ENCODE measurements around the gene CAPN2. TPM values are rescaled to one million over a fixed set of nuclear protein-coding genes. Genes with fewer than 3 reads are reported as not detected.
A peak's percentile ranks its signal among the peaks of the same experiment; 100 is the strongest.

The CAPN2 gene
- total RNA-seq, 2 donors from 2014 or later: 61.4 to 72.3 TPM

DNA sequence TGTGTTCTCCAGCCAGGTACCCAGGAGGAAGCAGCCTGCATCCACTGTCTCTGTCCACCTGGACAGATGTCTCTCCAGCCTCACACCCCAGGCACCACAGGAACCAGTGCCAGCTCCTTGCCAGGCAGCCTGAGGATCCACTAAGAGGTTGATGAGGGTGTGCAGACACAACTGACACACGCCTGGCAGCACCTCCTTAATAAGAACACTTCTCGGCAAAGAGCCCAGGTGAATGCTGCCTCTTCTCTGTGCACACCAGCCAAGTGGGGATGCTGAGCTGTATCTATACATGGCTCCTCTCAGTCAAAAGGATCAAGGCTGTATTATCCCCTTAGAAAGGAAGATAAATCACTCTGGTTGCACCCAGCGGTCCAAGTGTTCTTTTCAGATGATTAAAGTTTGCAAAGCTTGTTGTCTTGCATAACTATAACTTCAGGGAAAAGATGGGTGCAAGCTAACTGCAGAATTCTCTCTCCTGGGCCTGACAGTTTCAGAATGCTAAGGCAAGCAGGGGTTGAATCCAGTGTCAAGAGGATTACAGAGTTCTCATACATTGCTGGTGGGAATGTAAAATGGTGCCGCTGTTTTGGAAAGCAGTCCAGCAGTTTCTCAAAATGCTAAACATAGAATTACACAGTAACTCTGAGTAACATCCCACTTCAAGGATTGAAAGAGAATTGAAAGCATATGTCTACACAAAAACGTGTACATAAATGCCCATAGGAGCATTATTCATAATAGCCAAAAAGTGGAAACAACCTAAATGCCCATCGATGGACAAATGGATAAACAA, 43.1 kb upstream of the CAPN2 start:
- no peaks in the 10 kb centered on the region for H3K36me3 ChIP-seq
- H3K27ac ChIP-seq: no peak overlapping the region
- TF ChIP-seq, protein P1, sequence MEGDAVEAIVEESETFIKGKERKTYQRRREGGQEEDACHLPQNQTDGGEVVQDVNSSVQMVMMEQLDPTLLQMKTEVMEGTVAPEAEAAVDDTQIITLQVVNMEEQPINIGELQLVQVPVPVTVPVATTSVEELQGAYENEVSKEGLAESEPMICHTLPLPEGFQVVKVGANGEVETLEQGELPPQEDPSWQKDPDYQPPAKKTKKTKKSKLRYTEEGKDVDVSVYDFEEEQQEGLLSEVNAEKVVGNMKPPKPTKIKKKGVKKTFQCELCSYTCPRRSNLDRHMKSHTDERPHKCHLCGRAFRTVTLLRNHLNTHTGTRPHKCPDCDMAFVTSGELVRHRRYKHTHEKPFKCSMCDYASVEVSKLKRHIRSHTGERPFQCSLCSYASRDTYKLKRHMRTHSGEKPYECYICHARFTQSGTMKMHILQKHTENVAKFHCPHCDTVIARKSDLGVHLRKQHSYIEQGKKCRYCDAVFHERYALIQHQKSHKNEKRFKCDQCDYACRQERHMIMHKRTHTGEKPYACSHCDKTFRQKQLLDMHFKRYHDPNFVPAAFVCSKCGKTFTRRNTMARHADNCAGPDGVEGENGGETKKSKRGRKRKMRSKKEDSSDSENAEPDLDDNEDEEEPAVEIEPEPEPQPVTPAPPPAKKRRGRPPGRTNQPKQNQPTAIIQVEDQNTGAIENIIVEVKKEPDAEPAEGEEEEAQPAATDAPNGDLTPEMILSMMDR (IDR thresholded peaks at IDR 0.05): no peak
- no peaks in the 10 kb centered on the region for H3K4me1 ChIP-seq
- no peaks in the 10 kb centered on the region for H3K27me3 ChIP-seq
- H3K9me3 ChIP-seq: peaks cover 0 to 4% of the 10 kb centered on the region in 2 donors
- no peak overlapping the region for H3K4me3 ChIP-seq
- DNase-seq (ENCODE audit: low spot score): no peak

DNA sequence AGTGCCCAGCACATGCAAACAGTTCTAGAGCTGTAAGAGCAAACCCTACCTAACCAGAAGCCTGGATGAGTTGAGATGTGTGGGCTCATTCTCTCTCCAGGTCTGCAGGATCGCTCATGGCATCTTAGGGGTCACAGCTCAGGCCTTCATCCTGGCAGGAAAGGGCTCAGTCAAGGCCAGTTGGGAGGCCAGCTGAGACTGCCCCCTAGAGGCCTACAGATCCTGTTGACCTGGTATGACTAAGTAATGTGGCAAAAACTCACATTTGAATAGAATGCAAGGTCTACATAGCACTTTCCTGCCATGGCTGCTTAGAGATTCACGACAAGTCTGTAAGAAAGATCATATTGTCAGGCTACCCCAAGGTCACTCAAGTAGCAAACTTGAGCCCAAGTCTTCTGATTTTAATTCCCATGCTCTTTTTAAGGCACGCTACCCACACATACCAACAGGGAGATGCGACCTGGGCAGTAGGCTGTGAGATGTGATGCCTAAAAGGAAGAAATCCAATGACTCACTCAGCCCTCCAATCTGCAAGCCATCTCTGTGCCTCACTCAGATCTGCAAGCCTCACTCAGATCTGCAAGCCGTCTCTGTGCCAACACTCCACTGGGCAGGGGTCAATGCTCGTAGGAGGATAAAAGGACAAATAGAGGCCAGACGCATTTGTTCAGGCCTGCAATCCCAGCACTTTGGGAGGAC, 41.7 kb upstream of the CAPN2 start:
- H3K9me3 ChIP-seq: peaks cover 0 to 5% of the 10 kb centered on the region in 2 donors
- no peaks in the 10 kb centered on the region for H3K36me3 ChIP-seq
- TF ChIP-seq, protein P1 (IDR thresholded peaks at IDR 0.05): peak in 1 of 2 donors; percentile 41
- no peaks in the 10 kb centered on the region for H3K4me1 ChIP-seq
- no peak overlapping the region for H3K27ac ChIP-seq
- DNase-seq (ENCODE audit: low spot score): no peak
- no peak overlapping the region for H3K4me3 ChIP-seq
- no peaks in the 10 kb centered on the region for H3K27me3 ChIP-seq

DNA sequence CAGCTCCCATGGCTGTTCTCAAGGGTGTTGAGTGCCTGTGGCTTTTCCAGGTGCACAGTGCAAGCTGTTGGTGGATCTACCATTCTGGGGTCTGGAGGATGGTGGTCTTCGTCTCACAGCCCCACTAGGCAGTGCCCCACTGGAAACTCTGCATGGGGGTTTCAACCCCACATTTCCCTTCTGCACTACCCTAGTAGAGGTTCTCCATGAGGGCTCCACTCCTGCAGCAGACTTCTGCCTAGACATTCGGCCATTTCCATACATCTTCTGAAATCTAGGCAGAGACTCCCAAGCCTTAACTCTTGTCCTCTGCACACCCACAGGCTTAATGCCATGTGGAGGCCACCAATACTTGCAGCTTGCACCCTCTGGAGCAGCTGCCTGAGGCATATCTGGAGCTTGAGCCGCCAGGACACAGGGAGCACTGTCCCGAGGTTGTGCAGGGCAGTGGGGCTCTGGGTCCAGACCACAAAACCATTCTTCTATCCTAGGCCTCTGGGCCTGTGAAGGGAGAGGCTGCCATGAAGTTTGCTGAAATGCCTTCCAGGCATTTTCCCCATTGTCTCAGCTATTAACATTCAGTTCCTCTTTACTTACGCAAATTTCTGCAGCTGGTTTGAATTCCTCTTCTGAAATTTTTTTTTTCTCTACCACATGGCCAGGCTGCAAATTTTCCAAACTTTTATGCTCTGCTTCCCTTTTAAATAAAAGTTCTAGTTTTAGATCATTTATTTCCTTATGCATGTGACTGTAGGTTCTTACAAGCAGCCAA, 38.0 kb upstream of the CAPN2 start:
- Histone ChIP-seq H3K27me3 (no peaks in the 10 kb centered on the region), H3K4me3 (no peak overlapping the region), H3K9me3 (peaks cover 0 to 5% of the 10 kb centered on the region in 2 donors), H3K36me3 (no peaks in the 10 kb centered on the region), H3K4me1 (no peaks in the 10 kb centered on the region), H3K27ac (no peak overlapping the region)
- TF ChIP-seq, protein P1 (IDR thresholded peaks at IDR 0.05): no peak
- no peak for DNase-seq (ENCODE audit: low spot score)

DNA sequence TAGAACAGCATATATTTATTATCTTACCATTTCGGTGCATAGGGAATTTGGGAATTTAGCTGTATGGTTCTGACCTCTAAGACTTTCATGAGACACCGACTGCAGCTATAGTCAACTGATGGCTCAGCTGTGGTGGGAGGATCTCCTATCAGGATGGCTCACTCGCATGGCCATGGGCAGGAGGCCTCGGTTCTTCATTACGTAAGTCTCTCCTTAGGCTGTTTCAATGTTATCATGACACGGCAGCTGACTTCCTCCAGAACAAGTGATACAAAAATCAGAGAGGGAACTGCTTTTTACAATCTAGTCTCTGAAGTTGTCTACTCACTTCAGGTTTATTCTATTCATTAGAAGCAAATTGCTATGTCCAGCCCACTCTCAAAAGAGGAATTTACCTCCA, 33.5 kb upstream of the CAPN2 start:
- TF ChIP-seq, protein P1 (IDR thresholded peaks at IDR 0.05): no peak
- DNase-seq (ENCODE audit: low spot score): no peak
- H3K4me1 ChIP-seq: no peaks in the 10 kb centered on the region
- H3K27me3 ChIP-seq: no peaks in the 10 kb centered on the region
- no peak overlapping the region for H3K27ac ChIP-seq
- H3K4me3 ChIP-seq: no peak overlapping the region
- peaks cover 0 to 5% of the 10 kb centered on the region in 2 donors for H3K9me3 ChIP-seq
- no peaks in the 10 kb centered on the region for H3K36me3 ChIP-seq

DNA sequence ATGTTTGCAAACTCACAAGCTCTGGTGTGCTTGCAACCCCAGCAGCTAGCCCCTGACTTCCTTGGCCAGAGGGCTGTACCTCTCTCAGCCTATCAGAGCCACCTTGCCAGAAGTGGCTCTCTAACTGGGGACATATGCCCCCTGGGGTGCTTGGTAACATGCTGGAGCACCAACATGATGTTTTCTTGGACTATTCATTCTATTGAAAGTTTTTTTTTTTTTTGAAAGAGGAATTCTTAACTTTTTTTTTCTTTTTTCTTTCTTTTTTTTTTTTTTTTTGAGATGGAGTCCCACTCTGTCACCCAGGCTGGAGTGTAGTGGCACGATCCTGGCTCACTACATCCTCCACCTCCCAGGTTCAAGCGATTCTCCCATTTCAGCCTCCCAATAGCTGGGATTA, 32.2 kb upstream of the CAPN2 start:
- DNase-seq (ENCODE audit: low spot score): no peak
- no peak overlapping the region for H3K27ac ChIP-seq
- TF ChIP-seq, protein P1 (IDR thresholded peaks at IDR 0.05): no peak

More for the DNA sequence above, 32.2 kb upstream of the CAPN2 start:
- no peak overlapping the region for H3K4me3 ChIP-seq
- no peaks in the 10 kb centered on the region for H3K9me3 ChIP-seq
- H3K27me3 ChIP-seq: no peaks in the 10 kb centered on the region
- no peaks in the 10 kb centered on the region for H3K36me3 ChIP-seq
- H3K4me1 ChIP-seq: no peaks in the 10 kb centered on the region

Measured in right atrium auricular region (tissue), 2 donors.